Measurements from ENCODE around the gene HEATR9. TPM values are rescaled to one million over a fixed set of nuclear protein-coding genes. Genes with fewer than 3 reads are reported as not detected.
A peak's percentile ranks its signal among the peaks of the same experiment; 100 is the strongest.

The HEATR9 gene
- total RNA-seq, 1 experiment from 2014 or later = not detected

DNA sequence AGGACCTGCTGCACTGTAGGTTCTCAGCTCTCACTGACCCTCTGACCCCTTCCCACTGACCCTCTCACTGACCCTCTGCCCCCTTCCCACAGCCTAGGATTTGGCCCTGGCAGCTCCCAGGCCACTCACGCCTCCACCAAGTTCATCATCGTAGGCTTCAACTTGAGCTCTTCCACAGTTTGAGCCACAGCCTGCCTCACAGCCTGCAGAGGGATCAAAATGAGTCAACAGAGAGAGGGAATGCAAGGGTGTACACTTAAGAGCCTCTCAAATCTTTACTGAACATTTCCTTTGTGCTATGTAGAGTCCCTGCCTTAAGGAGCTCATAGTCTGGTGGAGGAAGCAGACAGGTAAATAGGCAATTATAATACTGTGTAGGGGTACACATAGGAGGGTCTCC is 12.1 kb downstream of the HEATR9 start:
- ChIA-PET CTCF (interaction anchor here (0.9 to 1.4 kb wide), 2 partner anchors 15 to 119 kb away, joined by 3 to 4 read pairs; no protein-coding TSS in a partner anchor), POLR2A (no interaction called here)
- Mint-ChIP-seq H3K36me3 (peaks cover 3% of the 10 kb centered on the region; the same call in 1 of the 2 replicates), H3K4me1 (peaks cover 2% of the 10 kb centered on the region; the same call in 1 of the 2 replicates), H3K9me3 (no peaks in the 10 kb centered on the region), H3K27me3 (ENCODE audit: low read depth) (no peaks in the 10 kb centered on the region), H3K4me3 (no peak overlapping the region), H3K27ac (no peak overlapping the region; the same call in 1 of the 2 replicates)
- ATAC-seq (no peak), DNase-seq (ENCODE audit: low spot score) (no peak)
- no peak for TF ChIP-seq FOXK1 (CRISPR knock-in tag; IDR thresholded peaks at IDR 0.05)
- TF ChIP-seq, protein P1, sequence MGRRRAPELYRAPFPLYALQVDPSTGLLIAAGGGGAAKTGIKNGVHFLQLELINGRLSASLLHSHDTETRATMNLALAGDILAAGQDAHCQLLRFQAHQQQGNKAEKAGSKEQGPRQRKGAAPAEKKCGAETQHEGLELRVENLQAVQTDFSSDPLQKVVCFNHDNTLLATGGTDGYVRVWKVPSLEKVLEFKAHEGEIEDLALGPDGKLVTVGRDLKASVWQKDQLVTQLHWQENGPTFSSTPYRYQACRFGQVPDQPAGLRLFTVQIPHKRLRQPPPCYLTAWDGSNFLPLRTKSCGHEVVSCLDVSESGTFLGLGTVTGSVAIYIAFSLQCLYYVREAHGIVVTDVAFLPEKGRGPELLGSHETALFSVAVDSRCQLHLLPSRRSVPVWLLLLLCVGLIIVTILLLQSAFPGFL (CRISPR knock-in tag; IDR thresholded peaks at IDR 0.05; ENCODE audit: borderline replicate concordance) = no peak
- TF ChIP-seq, protein P2, sequence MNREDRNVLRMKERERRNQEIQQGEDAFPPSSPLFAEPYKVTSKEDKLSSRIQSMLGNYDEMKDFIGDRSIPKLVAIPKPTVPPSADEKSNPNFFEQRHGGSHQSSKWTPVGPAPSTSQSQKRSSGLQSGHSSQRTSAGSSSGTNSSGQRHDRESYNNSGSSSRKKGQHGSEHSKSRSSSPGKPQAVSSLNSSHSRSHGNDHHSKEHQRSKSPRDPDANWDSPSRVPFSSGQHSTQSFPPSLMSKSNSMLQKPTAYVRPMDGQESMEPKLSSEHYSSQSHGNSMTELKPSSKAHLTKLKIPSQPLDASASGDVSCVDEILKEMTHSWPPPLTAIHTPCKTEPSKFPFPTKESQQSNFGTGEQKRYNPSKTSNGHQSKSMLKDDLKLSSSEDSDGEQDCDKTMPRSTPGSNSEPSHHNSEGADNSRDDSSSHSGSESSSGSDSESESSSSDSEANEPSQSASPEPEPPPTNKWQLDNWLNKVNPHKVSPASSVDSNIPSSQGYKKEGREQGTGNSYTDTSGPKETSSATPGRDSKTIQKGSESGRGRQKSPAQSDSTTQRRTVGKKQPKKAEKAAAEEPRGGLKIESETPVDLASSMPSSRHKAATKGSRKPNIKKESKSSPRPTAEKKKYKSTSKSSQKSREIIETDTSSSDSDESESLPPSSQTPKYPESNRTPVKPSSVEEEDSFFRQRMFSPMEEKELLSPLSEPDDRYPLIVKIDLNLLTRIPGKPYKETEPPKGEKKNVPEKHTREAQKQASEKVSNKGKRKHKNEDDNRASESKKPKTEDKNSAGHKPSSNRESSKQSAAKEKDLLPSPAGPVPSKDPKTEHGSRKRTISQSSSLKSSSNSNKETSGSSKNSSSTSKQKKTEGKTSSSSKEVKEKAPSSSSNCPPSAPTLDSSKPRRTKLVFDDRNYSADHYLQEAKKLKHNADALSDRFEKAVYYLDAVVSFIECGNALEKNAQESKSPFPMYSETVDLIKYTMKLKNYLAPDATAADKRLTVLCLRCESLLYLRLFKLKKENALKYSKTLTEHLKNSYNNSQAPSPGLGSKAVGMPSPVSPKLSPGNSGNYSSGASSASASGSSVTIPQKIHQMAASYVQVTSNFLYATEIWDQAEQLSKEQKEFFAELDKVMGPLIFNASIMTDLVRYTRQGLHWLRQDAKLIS (CRISPR knock-in tag; IDR thresholded peaks at IDR 0.05; ENCODE audit: borderline replicate concordance) = no peak

DNA sequence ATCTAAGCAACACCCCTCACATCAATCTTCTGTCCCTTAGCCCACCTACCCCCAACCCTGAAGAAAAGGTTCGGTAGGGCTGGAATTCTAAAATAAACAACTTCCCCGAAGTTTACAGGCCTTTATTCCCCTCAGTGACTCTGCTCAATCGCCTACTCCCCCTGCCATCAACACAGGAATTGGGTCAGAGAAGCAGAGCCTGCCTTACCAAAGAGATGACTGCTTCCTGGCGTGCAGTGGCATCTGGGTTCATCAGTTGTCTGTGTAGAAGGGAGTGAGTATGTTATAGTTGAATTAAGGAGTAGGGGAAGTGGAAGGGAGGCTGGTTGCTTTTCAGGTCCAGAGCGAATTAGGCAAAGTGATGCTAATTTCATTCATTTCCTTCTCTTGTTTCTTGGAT is 12.7 kb downstream of the HEATR9 start:
- Mint-ChIP-seq H3K27ac (no peak overlapping the region), H3K36me3 (peaks cover 8% of the 10 kb centered on the region)

DNA sequence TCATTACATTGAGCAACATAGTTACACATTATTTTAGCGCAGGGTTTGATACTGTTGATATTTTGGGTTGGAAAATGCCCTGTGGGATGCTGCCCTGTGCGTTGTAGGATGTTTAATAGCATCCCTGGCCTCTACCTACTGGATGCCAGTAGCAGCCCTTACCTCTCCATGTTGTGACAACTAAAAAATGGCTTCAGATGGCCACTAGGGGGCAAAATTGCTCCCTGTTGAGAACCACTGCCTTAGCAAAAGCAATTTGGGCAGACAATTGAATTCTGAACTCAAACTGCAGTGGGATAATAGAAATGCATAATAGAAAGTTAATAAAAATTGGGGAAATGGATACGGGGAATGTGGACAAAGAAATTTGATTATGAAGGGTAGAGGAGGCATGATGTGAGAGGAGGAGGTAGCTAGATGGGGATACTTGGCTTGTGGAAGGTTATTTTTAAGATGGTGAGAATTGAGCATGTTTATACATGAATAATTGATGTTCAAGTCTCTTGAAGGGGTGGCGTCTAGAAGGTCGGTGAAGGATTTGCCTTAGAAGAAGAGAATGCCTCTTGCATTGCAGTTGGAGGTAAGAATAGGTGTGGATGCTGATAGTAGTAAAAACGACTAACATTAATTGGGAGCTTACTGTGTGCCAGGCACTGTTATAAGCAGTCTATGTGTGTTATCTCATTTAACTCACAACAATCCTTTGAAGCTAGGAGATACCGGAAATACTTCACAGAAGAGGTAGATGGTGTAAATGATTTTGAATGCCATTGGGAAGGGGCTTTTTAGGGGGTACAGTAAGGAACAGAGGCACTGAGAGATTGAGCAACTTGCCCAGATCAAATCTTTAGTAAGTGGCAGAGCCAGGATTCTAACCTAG is 19.0 kb downstream of the HEATR9 start:
- ATAC-seq (peak; percentile 81), DNase-seq (ENCODE audit: low spot score) (peak; percentile 50)
- peaks cover 43% of the 10 kb centered on the region for H3K36me3 Mint-ChIP-seq
- ChIA-PET POLR2A (no interaction called here), CTCF (interaction anchor here (0.6 to 1.3 kb wide), 5 partner anchors 10 to 299 kb away, joined by 3 to 5 read pairs (median 5); partner anchors contain the start of gene RDM1)
- H3K27ac Mint-ChIP-seq = peak overlapping the region; percentile 83; the same call in 1 of the 2 replicates
- H3K4me3 Mint-ChIP-seq = no peak overlapping the region
- 0 out of 2 replicates have a peak, but pooled peaks have one; percentile 39 for TF ChIP-seq EMX1 (CRISPR knock-in tag; IDR thresholded peaks at IDR 0.05)
- 0 out of 2 replicates have a peak, but pooled peaks have one; percentile 6 for TF ChIP-seq ERG (CRISPR knock-in tag; IDR thresholded peaks at IDR 0.05)
- TF ChIP-seq, protein P3, sequence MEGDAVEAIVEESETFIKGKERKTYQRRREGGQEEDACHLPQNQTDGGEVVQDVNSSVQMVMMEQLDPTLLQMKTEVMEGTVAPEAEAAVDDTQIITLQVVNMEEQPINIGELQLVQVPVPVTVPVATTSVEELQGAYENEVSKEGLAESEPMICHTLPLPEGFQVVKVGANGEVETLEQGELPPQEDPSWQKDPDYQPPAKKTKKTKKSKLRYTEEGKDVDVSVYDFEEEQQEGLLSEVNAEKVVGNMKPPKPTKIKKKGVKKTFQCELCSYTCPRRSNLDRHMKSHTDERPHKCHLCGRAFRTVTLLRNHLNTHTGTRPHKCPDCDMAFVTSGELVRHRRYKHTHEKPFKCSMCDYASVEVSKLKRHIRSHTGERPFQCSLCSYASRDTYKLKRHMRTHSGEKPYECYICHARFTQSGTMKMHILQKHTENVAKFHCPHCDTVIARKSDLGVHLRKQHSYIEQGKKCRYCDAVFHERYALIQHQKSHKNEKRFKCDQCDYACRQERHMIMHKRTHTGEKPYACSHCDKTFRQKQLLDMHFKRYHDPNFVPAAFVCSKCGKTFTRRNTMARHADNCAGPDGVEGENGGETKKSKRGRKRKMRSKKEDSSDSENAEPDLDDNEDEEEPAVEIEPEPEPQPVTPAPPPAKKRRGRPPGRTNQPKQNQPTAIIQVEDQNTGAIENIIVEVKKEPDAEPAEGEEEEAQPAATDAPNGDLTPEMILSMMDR (IDR thresholded peaks at IDR 0.05) = peak; percentile 80
- no peak for TF ChIP-seq ATF2 (CRISPR knock-in tag; IDR thresholded peaks at IDR 0.05; ENCODE audit: borderline replicate concordance, low read depth)
- H3K4me1 Mint-ChIP-seq = peaks cover 14% of the 10 kb centered on the region
- no peaks in the 10 kb centered on the region for H3K27me3 Mint-ChIP-seq (ENCODE audit: low read depth)
- no peaks in the 10 kb centered on the region for H3K9me3 Mint-ChIP-seq

More for the DNA sequence above, 12.7 kb downstream of the HEATR9 start:
- H3K9me3 Mint-ChIP-seq = no peaks in the 10 kb centered on the region
- no peak for DNase-seq (ENCODE audit: low spot score)
- ChIA-PET POLR2A (no interaction called here), CTCF (interaction anchor here (0.9 kb wide), 1 partner anchor 15 kb away, joined by 3 read pairs; no protein-coding TSS in a partner anchor)
- H3K27me3 Mint-ChIP-seq (ENCODE audit: low read depth) = no peaks in the 10 kb centered on the region
- no peak for ATAC-seq
- H3K4me1 Mint-ChIP-seq = peaks cover 8% of the 10 kb centered on the region
- no peak for TF ChIP-seq RELA (CRISPR knock-in tag; IDR thresholded peaks at IDR 0.05; ENCODE audit: borderline replicate concordance)
- TF ChIP-seq FOXK1 (CRISPR knock-in tag; IDR thresholded peaks at IDR 0.05) = no peak
- TF ChIP-seq, protein P3 (IDR thresholded peaks at IDR 0.05) = no peak
- no peak for TF ChIP-seq ETV6 (CRISPR knock-in tag; IDR thresholded peaks at IDR 0.05)
- TF ChIP-seq GABPB1 (CRISPR knock-in tag; IDR thresholded peaks at IDR 0.05) = no peak
- no peak for TF ChIP-seq NR3C1 (CRISPR knock-in tag; conservative IDR thresholded peaks at IDR 0.05; ENCODE audit: low read depth)
- no peak for TF ChIP-seq USF1 (CRISPR knock-in tag; IDR thresholded peaks at IDR 0.05)
- TF ChIP-seq ZNF423 (CRISPR knock-in tag; IDR thresholded peaks at IDR 0.05) = no peak
- TF ChIP-seq ZNF219 (CRISPR knock-in tag; IDR thresholded peaks at IDR 0.05; ENCODE audit: borderline replicate concordance) = no peak
- no peak overlapping the region for H3K4me3 Mint-ChIP-seq

All from WTC11 (cell line).